GM19324 (cell line): Measurements from ENCODE around the gene MFAP1.

Source experiments
- ATAC-seq: cut with Tn5 transposase; IDR thresholded peaks from one replicate; pipeline ENCODE4 v1.9.1; 2021; ENCODE audit warnings: mild to moderate bottlenecking, moderate library complexity; ENCODE audit not compliant: unreplicated experiment, low FRiP score

The MFAP1 gene

GRCh38 chr15:43779016-43779415 lies 45.5 kb downstream of the MFAP1 start:
- no peak for ATAC-seq

GRCh38 chr15:43777267-43777914 lies 47.1 kb downstream of the MFAP1 start:
- ATAC-seq: peak; percentile 42

GRCh38 chr15:43776718-43777266 lies 47.7 kb downstream of the MFAP1 start, which contains the start of gene ELL3:
TSS of gene ELL3 (minus strand) at chr15:43776966. CDS start at chr15:43776901, 65 bp downstream.
- peak; percentile 43 for ATAC-seq

GRCh38 chr15:43776101-43776717 lies 48.3 kb downstream of the MFAP1 start:
- peak; percentile 54 for ATAC-seq

GRCh38 chr15:43775411-43775965 lies 49.0 kb downstream of the MFAP1 start:
- ATAC-seq: no peak

- no peak for ATAC-seq
Measured at GRCh38 chr15:43774062-43774461, 50.4 kb downstream of the MFAP1 start.

GRCh38 chr15:43772624-43773023 lies 51.9 kb downstream of the MFAP1 start:
- ATAC-seq: no peak

- no peak for ATAC-seq
Measured at GRCh38 chr15:43771816-43772215, 52.7 kb downstream of the MFAP1 start.

- ATAC-seq: no peak
Measured at GRCh38 chr15:43769584-43770228, 54.8 kb downstream of the MFAP1 start.

GRCh38 chr15:43763819-43764446 lies 60.6 kb downstream of the MFAP1 start:
- ATAC-seq: no peak

GRCh38 chr15:43762824-43763223 lies 61.7 kb downstream of the MFAP1 start:
- ATAC-seq: no peak
